ENCODE results near the gene ATP11B. TPM values are rescaled to one million over a fixed set of nuclear protein-coding genes. Genes with fewer than 3 reads are reported as not detected.
"Not testable (repeated sequence)": the region's sequence is repeated elsewhere in the genome, so short reads cannot be mapped to it uniquely, and the experiment has no call there.

ATP11B gene
- total RNA-seq, 2 experiments from 2014 or later, result 93.9 to 96.0 TPM

GRCh38 chr3:182870917-182871316 lies 77.6 kb downstream of the ATP11B start:
- DNase-seq; H3K4me1 Mint-ChIP-seq (ENCODE audit: low read depth); H3K9me3 Mint-ChIP-seq; H3K4me3 Mint-ChIP-seq; intact Hi-C loops (cut with micrococcal nuclease); H3K27ac Mint-ChIP-seq; H3K27me3 Mint-ChIP-seq; CTCF ChIA-PET: not testable (repeated sequence)
- peaks cover 27% of the 10 kb centered on the region for H3K36me3 Mint-ChIP-seq
- POLR2A ChIA-PET, result interaction anchor here (0.7 kb wide), 1 partner anchor 640 kb away, joined by 6 read pairs; no protein-coding TSS in a partner anchor

GRCh38 chr3:182879031-182879611 lies 85.8 kb downstream of the ATP11B start:
- Mint-ChIP-seq H3K36me3 (peaks cover 14% of the 10 kb centered on the region), H3K4me1 (ENCODE audit: low read depth) (no peaks in the 10 kb centered on the region), H3K9me3 (no peaks in the 10 kb centered on the region), H3K27ac (no peak overlapping the region), H3K27me3 (no peaks in the 10 kb centered on the region), H3K4me3 (no peak overlapping the region)
- POLR2A ChIA-PET, result interaction anchor here (0.9 kb wide), 1 partner anchor 34 kb away, joined by 3 read pairs; no protein-coding TSS in a partner anchor
- intact Hi-C loops (cut with micrococcal nuclease), result no loop called here
- no peak for DNase-seq
- CTCF ChIA-PET, result no interaction called here

- Mint-ChIP-seq H3K4me3 (no peak overlapping the region), H3K36me3 (peaks cover 20% of the 10 kb centered on the region), H3K4me1 (ENCODE audit: low read depth) (peaks cover 3% of the 10 kb centered on the region), H3K27ac (no peak overlapping the region), H3K27me3 (no peaks in the 10 kb centered on the region), H3K9me3 (no peaks in the 10 kb centered on the region)
- CTCF ChIA-PET, result no interaction called here
- no peak for DNase-seq
- POLR2A ChIA-PET, result no interaction called here
- intact Hi-C loops (cut with micrococcal nuclease), result no loop called here
Measured at GRCh38 chr3:182886497-182886896, 93.2 kb downstream of the ATP11B start.

GRCh38 chr3:182889948-182890629 lies 96.8 kb downstream of the ATP11B start:
- no peak overlapping the region for H3K4me3 Mint-ChIP-seq
- ChIA-PET CTCF (interaction anchor here (1.1 kb wide), 1 partner anchor 20 kb away, joined by 4 read pairs; no protein-coding TSS in a partner anchor), POLR2A (no interaction called here)
- DNase-seq, result no peak
- intact Hi-C loops (cut with micrococcal nuclease), result no loop called here
- H3K27ac Mint-ChIP-seq, result no peak overlapping the region
- H3K4me1 Mint-ChIP-seq (ENCODE audit: low read depth), result peaks cover 3% of the 10 kb centered on the region
- H3K27me3 Mint-ChIP-seq, result no peaks in the 10 kb centered on the region
- peaks cover 38% of the 10 kb centered on the region for H3K36me3 Mint-ChIP-seq
- H3K9me3 Mint-ChIP-seq, result no peaks in the 10 kb centered on the region

- Mint-ChIP-seq H3K27ac (no peak overlapping the region), H3K36me3 (peaks cover 35% of the 10 kb centered on the region), H3K4me1 (ENCODE audit: low read depth) (peaks cover 2% of the 10 kb centered on the region), H3K4me3 (no peak overlapping the region), H3K27me3 (no peaks in the 10 kb centered on the region), H3K9me3 (no peaks in the 10 kb centered on the region)
- intact Hi-C loops (cut with micrococcal nuclease), result no loop called here
- POLR2A ChIA-PET, result no interaction called here
- no peak for DNase-seq
- CTCF ChIA-PET, result no interaction called here
Measured at GRCh38 chr3:182891364-182891763, 98.1 kb downstream of the ATP11B start.

GRCh38 chr3:182892226-182892625 lies 98.9 kb downstream of the ATP11B start:
- no peak overlapping the region for H3K4me3 Mint-ChIP-seq
- peaks cover 34% of the 10 kb centered on the region for H3K36me3 Mint-ChIP-seq
- H3K27me3 Mint-ChIP-seq, result no peaks in the 10 kb centered on the region
- H3K4me1 Mint-ChIP-seq (ENCODE audit: low read depth), result no peaks in the 10 kb centered on the region
- no peak for DNase-seq
- CTCF ChIA-PET, result no interaction called here
- no peak overlapping the region for H3K27ac Mint-ChIP-seq
- POLR2A ChIA-PET, result no interaction called here
- intact Hi-C loops (cut with micrococcal nuclease), result no loop called here
- no peaks in the 10 kb centered on the region for H3K9me3 Mint-ChIP-seq

- POLR2A ChIA-PET, result no interaction called here
- no peak overlapping the region for H3K27ac Mint-ChIP-seq
- intact Hi-C loops (cut with micrococcal nuclease), result no loop called here
- H3K27me3 Mint-ChIP-seq, result no peaks in the 10 kb centered on the region
- no peaks in the 10 kb centered on the region for H3K4me1 Mint-ChIP-seq (ENCODE audit: low read depth)
- no peak for DNase-seq
- no peak overlapping the region for H3K4me3 Mint-ChIP-seq
- H3K9me3 Mint-ChIP-seq, result no peaks in the 10 kb centered on the region
- CTCF ChIA-PET, result no interaction called here
- H3K36me3 Mint-ChIP-seq, result peaks cover 34% of the 10 kb centered on the region
Measured at GRCh38 chr3:182895513-182896112, 102.3 kb downstream of the ATP11B start.

GRCh38 chr3:182896553-182896952 lies 103.2 kb downstream of the ATP11B start:
- no peaks in the 10 kb centered on the region for H3K9me3 Mint-ChIP-seq
- POLR2A ChIA-PET, result no interaction called here
- H3K4me1 Mint-ChIP-seq (ENCODE audit: low read depth), result no peaks in the 10 kb centered on the region
- peaks cover 31% of the 10 kb centered on the region for H3K36me3 Mint-ChIP-seq
- intact Hi-C loops (cut with micrococcal nuclease), result no loop called here
- H3K4me3 Mint-ChIP-seq, result no peak overlapping the region
- no peaks in the 10 kb centered on the region for H3K27me3 Mint-ChIP-seq
- CTCF ChIA-PET, result no interaction called here
- DNase-seq, result no peak
- H3K27ac Mint-ChIP-seq, result no peak overlapping the region

- intact Hi-C loops (cut with micrococcal nuclease), result no loop called here
- Mint-ChIP-seq H3K27ac (no peak overlapping the region), H3K4me1 (ENCODE audit: low read depth) (no peaks in the 10 kb centered on the region), H3K36me3 (peaks cover 19% of the 10 kb centered on the region), H3K27me3 (no peaks in the 10 kb centered on the region), H3K4me3 (no peak overlapping the region), H3K9me3 (no peaks in the 10 kb centered on the region)
- ChIA-PET CTCF (no interaction called here), POLR2A (no interaction called here)
- DNase-seq, result no peak
Measured at GRCh38 chr3:182902236-182902635, 108.9 kb downstream of the ATP11B start.

- peaks cover 16% of the 10 kb centered on the region for H3K36me3 Mint-ChIP-seq
- no peaks in the 10 kb centered on the region for H3K27me3 Mint-ChIP-seq
- DNase-seq, result no peak
- POLR2A ChIA-PET, result no interaction called here
- H3K4me1 Mint-ChIP-seq (ENCODE audit: low read depth), result peaks cover 2% of the 10 kb centered on the region
- H3K9me3 Mint-ChIP-seq, result no peaks in the 10 kb centered on the region
- no peak overlapping the region for H3K4me3 Mint-ChIP-seq
- H3K27ac Mint-ChIP-seq, result no peak overlapping the region
- intact Hi-C loops (cut with micrococcal nuclease), result no loop called here
- CTCF ChIA-PET, result interaction anchor here (1.6 kb wide), 1 partner anchor 9 kb away, joined by 4 read pairs; no protein-coding TSS in a partner anchor
Measured at GRCh38 chr3:182904164-182904563, 110.9 kb downstream of the ATP11B start.

- POLR2A ChIA-PET, result no interaction called here
- no peak for DNase-seq
- H3K4me3 Mint-ChIP-seq, result no peak overlapping the region
- CTCF ChIA-PET, result no interaction called here
- no peaks in the 10 kb centered on the region for H3K27me3 Mint-ChIP-seq
- peaks cover 9% of the 10 kb centered on the region for H3K36me3 Mint-ChIP-seq
- no peaks in the 10 kb centered on the region for H3K9me3 Mint-ChIP-seq
- H3K4me1 Mint-ChIP-seq (ENCODE audit: low read depth), result peaks cover 13% of the 10 kb centered on the region
- intact Hi-C loops (cut with micrococcal nuclease), result loop anchor here (5.0 kb wide), 1 partner anchor 193 kb away; no protein-coding TSS in a partner anchor
- H3K27ac Mint-ChIP-seq, result no peak overlapping the region
Measured at GRCh38 chr3:182905623-182906022, 112.3 kb downstream of the ATP11B start.

- no peak for DNase-seq
- Mint-ChIP-seq H3K27ac (no peak overlapping the region), H3K27me3 (no peaks in the 10 kb centered on the region), H3K36me3 (peaks cover 9% of the 10 kb centered on the region), H3K9me3 (no peaks in the 10 kb centered on the region), H3K4me1 (ENCODE audit: low read depth) (peaks cover 16% of the 10 kb centered on the region), H3K4me3 (no peak overlapping the region)
- ChIA-PET CTCF (no interaction called here), POLR2A (no interaction called here)
- intact Hi-C loops (cut with micrococcal nuclease), result loop anchor here (5.0 kb wide), 1 partner anchor 194 kb away; no protein-coding TSS in a partner anchor
Measured at GRCh38 chr3:182906036-182906435, 112.7 kb downstream of the ATP11B start.
